DND-41 (cell line): ENCODE results near the gene PYGO2.

Experiments used
- CTCF ChIP-seq: IDR thresholded peaks from 2 replicates; pipeline ENCODE4 v1.5.1; 2012; ENCODE audit warnings: borderline replicate concordance, low read length, moderate library complexity, mild to moderate bottlenecking; ENCODE audit not compliant: poor library complexity, severe bottlenecking; ENCODE audit errors: extremely low read depth
- EZH2 ChIP-seq: IDR thresholded peaks from 3 replicates; pipeline ENCODE4 v1.6.1; 2012; ENCODE audit warnings: borderline replicate concordance, low read depth, mild to moderate bottlenecking, moderate library complexity, low read length, inconsistent platforms; ENCODE audit not compliant: severe bottlenecking

- TF ChIP-seq CTCF (no peak), EZH2 (no peak)
Observed at GRCh38 chr1:154944401-154945159, 17.0 kb downstream of the PYGO2 start.
